GM10266 (cell line): ENCODE data around the gene FGF6.

ENCODE experiments used
- DNase-seq: peaks from one replicate; pipeline ENCODE4 v3.0.0; 2012; ENCODE audit errors: extremely low spot score
- TF ChIP-seq, protein P1 (sequence below): IDR thresholded peaks from 2 replicates; pipeline ENCODE4 v1.5.1; 2012; ENCODE audit warnings: mild to moderate bottlenecking, low read depth; ENCODE audit not compliant: control insufficient read depth, insufficient read depth; ENCODE audit errors: missing control alignments

Gene FGF6

DNA sequence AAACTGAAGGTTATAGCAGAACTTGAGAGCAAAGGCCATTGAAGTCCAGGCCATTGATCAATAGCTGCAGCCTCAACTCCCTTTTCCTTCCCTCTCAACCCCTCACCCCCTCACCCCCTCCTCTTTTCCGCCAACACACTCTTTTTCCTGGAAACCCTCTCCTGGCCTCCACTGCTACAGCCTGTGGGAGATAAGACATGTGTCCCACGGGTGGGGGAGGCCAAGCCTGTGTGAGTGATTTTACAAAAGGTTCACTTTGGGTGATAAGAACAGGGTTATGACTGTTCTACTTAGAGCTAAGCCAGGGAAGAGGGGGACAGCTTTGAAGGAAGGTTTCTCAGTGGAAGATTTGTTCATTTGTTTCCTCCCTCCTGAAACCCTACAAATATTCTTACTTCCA is 57.0 kb downstream of the FGF6 start:
- DNase-seq = no peak
- TF ChIP-seq, protein P1, sequence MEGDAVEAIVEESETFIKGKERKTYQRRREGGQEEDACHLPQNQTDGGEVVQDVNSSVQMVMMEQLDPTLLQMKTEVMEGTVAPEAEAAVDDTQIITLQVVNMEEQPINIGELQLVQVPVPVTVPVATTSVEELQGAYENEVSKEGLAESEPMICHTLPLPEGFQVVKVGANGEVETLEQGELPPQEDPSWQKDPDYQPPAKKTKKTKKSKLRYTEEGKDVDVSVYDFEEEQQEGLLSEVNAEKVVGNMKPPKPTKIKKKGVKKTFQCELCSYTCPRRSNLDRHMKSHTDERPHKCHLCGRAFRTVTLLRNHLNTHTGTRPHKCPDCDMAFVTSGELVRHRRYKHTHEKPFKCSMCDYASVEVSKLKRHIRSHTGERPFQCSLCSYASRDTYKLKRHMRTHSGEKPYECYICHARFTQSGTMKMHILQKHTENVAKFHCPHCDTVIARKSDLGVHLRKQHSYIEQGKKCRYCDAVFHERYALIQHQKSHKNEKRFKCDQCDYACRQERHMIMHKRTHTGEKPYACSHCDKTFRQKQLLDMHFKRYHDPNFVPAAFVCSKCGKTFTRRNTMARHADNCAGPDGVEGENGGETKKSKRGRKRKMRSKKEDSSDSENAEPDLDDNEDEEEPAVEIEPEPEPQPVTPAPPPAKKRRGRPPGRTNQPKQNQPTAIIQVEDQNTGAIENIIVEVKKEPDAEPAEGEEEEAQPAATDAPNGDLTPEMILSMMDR = no peak

DNA sequence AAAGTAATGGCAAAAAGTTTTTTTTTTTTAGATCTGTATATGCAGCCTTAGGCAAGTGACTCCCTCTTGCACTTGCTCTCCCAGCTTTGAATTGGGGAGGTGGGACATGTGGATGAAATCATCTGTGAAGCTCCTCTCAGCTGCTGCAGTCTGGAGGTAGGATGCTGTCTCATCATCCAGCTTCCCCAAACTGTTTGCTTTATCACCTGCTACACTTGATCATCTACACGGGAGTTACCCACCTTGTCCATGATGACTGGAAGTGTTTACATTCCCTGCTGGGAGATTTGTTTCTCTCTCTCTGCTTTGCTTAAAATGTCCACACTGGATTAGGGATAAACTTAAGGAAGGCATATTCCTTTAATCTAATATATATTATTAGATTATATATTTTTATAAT is 57.6 kb downstream of the FGF6 start:
- no peak for DNase-seq
- TF ChIP-seq, protein P1 = no peak

DNA sequence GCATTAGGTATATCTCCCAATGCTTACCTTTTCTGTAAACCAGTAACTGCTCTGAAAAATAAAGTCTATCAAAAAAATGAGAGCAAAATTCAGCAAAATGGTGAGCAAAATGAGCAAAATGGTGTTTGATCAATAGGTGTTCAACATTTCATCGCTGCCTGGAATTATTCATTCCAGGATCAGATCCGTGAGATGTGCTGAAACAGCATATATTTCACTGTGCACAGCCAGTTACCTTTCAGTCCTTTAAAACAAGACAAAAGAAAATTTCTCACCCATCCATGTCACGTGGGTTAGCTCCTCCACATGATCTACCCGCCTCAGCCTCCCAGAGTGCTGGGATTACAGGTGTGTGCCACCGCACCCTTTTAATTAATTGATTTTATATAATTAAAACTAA is 58.0 kb downstream of the FGF6 start:
- TF ChIP-seq, protein P1 = no peak
- no peak for DNase-seq

DNA sequence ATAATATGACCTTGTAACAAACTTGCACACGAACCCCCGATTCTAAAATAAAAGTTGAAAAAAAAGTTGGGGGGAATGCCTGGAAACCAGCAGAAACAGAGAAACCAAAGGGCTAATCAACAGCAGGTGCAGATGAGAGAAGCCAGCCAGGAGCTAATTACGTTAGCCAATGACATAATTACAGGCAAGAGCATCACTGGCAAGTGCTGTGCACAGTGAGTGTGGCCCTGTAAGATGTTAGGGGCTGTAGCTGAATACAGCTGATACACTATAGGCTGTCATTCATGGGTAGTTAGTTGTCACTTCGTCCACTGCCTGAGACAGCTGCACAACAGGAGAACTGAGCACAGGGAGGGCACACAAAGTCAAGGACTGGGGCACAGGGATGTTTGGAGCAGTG is 58.8 kb downstream of the FGF6 start:
- DNase-seq = no peak
- TF ChIP-seq, protein P1 = no peak
